Parathyroid adenoma (tissue), 2 donors: ENCODE measurements around the gene IFT80.

Experiments used
- H2AFZ ChIP-seq: fragments of 300-600 bp; sonication (generic); one replicate; pipeline ENCODE4 v1.7.0; 2017; ENCODE audit warnings: antibody characterized with exemption, mild to moderate bottlenecking
- H3K27ac ChIP-seq: fragments of 300-600 bp; sonication (generic); one replicate; pipeline ENCODE4 v1.7.0; 2017
- H3K27me3 ChIP-seq: fragments of 300-600 bp; sonication (generic); one replicate; pipeline ENCODE4 v1.7.0; 2017; ENCODE audit warnings: low read length; ENCODE audit not compliant: control insufficient read depth, insufficient read depth
- H3K36me3 ChIP-seq: fragments of 300-600 bp; sonication (generic); one replicate; pipeline ENCODE4 v1.7.0; 2017; ENCODE audit warnings: low read length; ENCODE audit not compliant: control insufficient read depth, insufficient read depth
- H3K4me1 ChIP-seq: fragments of 300-600 bp; sonication (generic); one replicate; pipeline ENCODE4 v1.7.0; 2017; ENCODE audit warnings: control low read depth
- H3K4me2 ChIP-seq: fragments of 300-600 bp; sonication (generic); one replicate; pipeline ENCODE4 v1.7.0; 2017; ENCODE audit warnings: low read length
- H3K4me3 ChIP-seq: fragments of 300-600 bp; sonication (generic); one replicate; pipeline ENCODE4 v1.7.0; 2017; ENCODE audit warnings: low read depth, low read length
- H3K79me2 ChIP-seq: fragments of 300-600 bp; sonication (generic); one replicate; pipeline ENCODE4 v1.7.0; 2017; ENCODE audit warnings: control low read depth
- H3K9ac ChIP-seq: fragments of 300-600 bp; sonication (generic); one replicate; pipeline ENCODE4 v1.7.0; 2017; ENCODE audit warnings: mild to moderate bottlenecking
- H3K9me3 ChIP-seq: fragments of 300-600 bp; sonication (generic); one replicate; pipeline ENCODE4 v1.7.0; 2017; ENCODE audit warnings: low read length; ENCODE audit not compliant: control insufficient read depth
- TF ChIP-seq, protein P1 (sequence below): fragments of 300-600 bp; sonication (generic); IDR thresholded peaks from one replicate; pipeline ENCODE4 v1.7.0; 2017; ENCODE audit warnings: antibody characterized with exemption, mild to moderate bottlenecking
- donor health status: primary hyperparathyroidism.

Gene IFT80

DNA sequence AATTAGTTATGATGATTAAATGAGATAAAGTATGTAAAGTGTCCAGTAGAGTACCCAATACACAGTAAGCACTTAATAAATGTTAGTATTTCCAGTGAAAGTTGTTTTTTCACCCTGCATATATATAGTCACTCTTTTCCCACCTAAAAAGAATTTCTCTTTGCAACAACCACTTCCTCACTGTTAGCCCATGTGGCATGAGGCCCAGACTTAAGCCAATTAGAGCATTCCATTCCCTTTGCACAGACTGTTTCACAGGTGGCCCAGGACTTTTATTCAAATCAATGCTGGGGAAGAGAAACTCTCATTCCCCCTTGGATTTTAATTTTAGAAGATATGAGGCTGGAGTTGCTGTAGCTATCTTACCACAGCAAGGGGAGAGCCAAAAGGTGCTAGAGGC lies 3.7 kb downstream of the IFT80 start:
- no peak overlapping the region for H2AFZ ChIP-seq
- TF ChIP-seq, protein P1, sequence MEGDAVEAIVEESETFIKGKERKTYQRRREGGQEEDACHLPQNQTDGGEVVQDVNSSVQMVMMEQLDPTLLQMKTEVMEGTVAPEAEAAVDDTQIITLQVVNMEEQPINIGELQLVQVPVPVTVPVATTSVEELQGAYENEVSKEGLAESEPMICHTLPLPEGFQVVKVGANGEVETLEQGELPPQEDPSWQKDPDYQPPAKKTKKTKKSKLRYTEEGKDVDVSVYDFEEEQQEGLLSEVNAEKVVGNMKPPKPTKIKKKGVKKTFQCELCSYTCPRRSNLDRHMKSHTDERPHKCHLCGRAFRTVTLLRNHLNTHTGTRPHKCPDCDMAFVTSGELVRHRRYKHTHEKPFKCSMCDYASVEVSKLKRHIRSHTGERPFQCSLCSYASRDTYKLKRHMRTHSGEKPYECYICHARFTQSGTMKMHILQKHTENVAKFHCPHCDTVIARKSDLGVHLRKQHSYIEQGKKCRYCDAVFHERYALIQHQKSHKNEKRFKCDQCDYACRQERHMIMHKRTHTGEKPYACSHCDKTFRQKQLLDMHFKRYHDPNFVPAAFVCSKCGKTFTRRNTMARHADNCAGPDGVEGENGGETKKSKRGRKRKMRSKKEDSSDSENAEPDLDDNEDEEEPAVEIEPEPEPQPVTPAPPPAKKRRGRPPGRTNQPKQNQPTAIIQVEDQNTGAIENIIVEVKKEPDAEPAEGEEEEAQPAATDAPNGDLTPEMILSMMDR: no peak
- H3K36me3 ChIP-seq: no peaks in the 10 kb centered on the region
- peaks cover 23% of the 10 kb centered on the region for H3K79me2 ChIP-seq
- no peak overlapping the region for H3K9ac ChIP-seq
- no peaks in the 10 kb centered on the region for H3K4me1 ChIP-seq
- no peak overlapping the region for H3K27ac ChIP-seq
- H3K9me3 ChIP-seq: no peaks in the 10 kb centered on the region
- no peaks in the 10 kb centered on the region for H3K27me3 ChIP-seq
- H3K4me2 ChIP-seq: no peak overlapping the region
- no peak overlapping the region for H3K4me3 ChIP-seq

DNA sequence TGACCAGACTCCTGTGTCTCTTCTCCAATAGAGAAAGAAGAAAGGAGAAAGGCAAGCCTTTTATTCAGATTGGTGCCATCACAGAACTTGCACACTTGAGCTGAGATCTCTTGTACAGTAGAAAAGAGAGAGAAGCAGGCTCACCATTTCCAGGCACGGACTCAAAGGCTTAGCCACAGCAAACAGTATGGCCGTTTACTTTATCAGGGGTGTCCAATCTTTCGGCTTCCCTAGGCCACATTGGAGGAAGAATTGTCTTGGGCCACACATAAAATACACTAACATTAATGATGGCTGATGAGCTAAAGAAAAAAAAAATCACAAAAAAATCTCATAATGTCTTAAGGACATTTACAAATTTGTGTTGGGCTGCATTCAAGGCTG lies 5.0 kb downstream of the IFT80 start:
- Histone ChIP-seq H3K9ac (no peak overlapping the region), H3K4me2 (no peak overlapping the region), H3K36me3 (no peaks in the 10 kb centered on the region), H3K9me3 (no peaks in the 10 kb centered on the region), H3K79me2 (peaks cover 25% of the 10 kb centered on the region), H3K27me3 (no peaks in the 10 kb centered on the region), H2AFZ (no peak overlapping the region), H3K4me1 (no peaks in the 10 kb centered on the region), H3K4me3 (no peak overlapping the region), H3K27ac (no peak overlapping the region)
- TF ChIP-seq, protein P1: no peak

DNA sequence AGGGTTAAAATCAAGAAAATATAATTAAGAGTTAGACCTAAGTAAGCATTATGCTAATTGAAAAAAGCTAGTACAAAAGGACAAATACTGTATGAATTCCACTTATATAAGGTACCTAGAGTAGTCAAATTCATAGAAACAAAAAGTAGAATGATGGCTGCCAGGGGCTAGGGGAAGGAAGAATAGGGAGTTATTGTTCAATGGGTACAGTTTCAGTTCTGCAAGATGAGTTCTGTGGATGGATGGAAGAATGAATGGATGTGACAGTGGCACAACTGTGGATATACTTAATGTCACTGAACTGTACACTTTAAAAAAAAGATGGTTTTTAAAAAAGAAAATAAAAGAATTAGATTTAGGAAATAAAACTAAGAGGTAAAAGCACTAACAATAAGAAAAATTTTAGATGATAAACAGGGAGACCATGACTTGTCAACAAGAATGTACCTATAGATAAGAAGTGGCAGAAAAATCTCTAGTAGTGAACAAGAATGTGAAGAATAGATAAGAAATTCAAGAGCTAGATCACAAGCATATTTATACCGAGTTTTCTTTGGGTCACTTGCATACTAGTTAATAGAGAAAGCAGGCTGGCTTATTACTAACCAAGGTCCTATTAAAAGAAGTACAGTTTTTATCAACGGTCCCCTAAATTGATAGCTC lies 5.5 kb downstream of the IFT80 start:
- Histone ChIP-seq H2AFZ (no peak overlapping the region), H3K9ac (no peak overlapping the region), H3K36me3 (no peaks in the 10 kb centered on the region), H3K4me1 (no peaks in the 10 kb centered on the region), H3K27ac (no peak overlapping the region), H3K79me2 (peaks cover 21% of the 10 kb centered on the region), H3K9me3 (no peaks in the 10 kb centered on the region), H3K4me3 (no peak overlapping the region), H3K4me2 (no peak overlapping the region), H3K27me3 (no peaks in the 10 kb centered on the region)
- TF ChIP-seq, protein P1: no peak

DNA sequence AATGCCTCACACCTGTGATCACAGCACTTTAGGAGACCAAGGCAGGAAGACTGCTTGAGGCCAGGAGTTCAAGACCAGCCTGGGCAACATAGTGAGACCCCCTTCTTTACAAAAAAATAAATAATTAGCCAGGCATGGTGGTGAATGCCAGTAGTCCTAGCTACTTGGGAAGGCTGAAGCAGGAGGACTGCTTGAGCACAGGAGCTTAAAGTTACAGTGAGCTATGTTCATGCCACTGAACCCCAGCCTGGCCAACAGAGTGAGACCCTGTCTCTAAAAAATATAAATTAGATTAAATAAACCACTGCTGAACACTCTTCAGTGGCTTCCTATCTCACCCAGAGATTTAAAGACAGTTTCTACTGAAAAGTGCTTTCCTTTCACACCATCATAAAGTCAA lies 6.2 kb downstream of the IFT80 start:
- no peak overlapping the region for H3K9ac ChIP-seq
- no peak overlapping the region for H3K4me3 ChIP-seq
- peaks cover 15% of the 10 kb centered on the region for H3K79me2 ChIP-seq
- no peaks in the 10 kb centered on the region for H3K4me1 ChIP-seq
- TF ChIP-seq, protein P1: no peak
- H3K36me3 ChIP-seq: no peaks in the 10 kb centered on the region
- H3K27ac ChIP-seq: no peak overlapping the region
- H3K9me3 ChIP-seq: no peaks in the 10 kb centered on the region
- no peaks in the 10 kb centered on the region for H3K27me3 ChIP-seq
- H3K4me2 ChIP-seq: no peak overlapping the region
- no peak overlapping the region for H2AFZ ChIP-seq

DNA sequence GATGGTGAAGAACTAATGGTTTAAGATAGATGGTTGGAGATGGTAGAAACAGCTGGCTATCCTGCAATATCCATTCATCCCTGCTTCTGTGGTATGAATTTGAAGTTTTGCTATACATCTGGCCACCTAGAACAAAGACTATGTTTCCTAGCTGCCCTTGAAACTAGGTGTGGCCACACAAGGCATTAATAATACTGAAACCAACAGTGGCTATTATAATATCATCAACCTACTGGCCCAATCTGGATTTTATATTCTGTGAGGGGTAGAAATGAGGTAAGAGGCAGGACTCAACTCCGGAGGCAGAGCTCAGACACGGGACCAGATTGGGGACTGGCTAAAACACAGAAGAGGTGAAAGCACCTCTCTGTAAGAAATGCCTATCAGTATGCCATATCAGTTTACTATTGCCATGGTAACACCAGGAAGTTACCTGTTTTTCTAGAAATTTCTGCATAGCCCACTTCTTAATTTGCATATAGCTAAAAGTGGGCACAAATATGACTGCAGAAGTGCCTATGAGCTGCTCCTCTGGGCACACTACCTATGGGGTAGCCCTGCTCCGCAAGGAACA lies 8.4 kb downstream of the IFT80 start:
- peaks cover 11% of the 10 kb centered on the region for H3K79me2 ChIP-seq
- no peak overlapping the region for H3K9ac ChIP-seq
- no peak overlapping the region for H3K4me3 ChIP-seq
- no peaks in the 10 kb centered on the region for H3K4me1 ChIP-seq
- no peak overlapping the region for H3K27ac ChIP-seq
- no peak overlapping the region for H2AFZ ChIP-seq
- no peaks in the 10 kb centered on the region for H3K36me3 ChIP-seq
- H3K27me3 ChIP-seq: no peaks in the 10 kb centered on the region
- no peaks in the 10 kb centered on the region for H3K9me3 ChIP-seq
- H3K4me2 ChIP-seq: no peak overlapping the region
- TF ChIP-seq, protein P1: no peak
